SU-DHL-6 (cell line): ENCODE measurements around the gene MOB4.

Source experiments
- H2AFZ ChIP-seq: fragments of 200-600 bp; sonication (generic); 2 replicates; pipeline ENCODE4 v1.6.1; 2014; ENCODE audit warnings: low read depth, mild to moderate bottlenecking, moderate library complexity, mixed read lengths, antibody characterized with exemption, low read length; ENCODE audit not compliant: severe bottlenecking
- H3F3A ChIP-seq: fragments of 200-600 bp; shearing (Covaris generic); 2 replicates; pipeline ENCODE4 v1.6.0; 2016; ENCODE audit warnings: antibody characterized with exemption, mild to moderate bottlenecking; ENCODE audit not compliant: insufficient read depth
- H3K27ac ChIP-seq: fragments of 200-600 bp; sonication (generic); 2 replicates; pipeline ENCODE4 v1.5.1; 2016; ENCODE audit warnings: low read depth, mild to moderate bottlenecking, low read length, moderate library complexity, mixed read lengths
- H3K27me3 ChIP-seq: fragments of 200-600 bp; sonication (generic), shearing (Covaris generic); 2 replicates; pipeline ENCODE4 v1.6.0; 2014; ENCODE audit warnings: mild to moderate bottlenecking, low read length
- H3K36me3 ChIP-seq: fragments of 200-600 bp; sonication (generic); 2 replicates; pipeline ENCODE4 v1.6.1; 2014; ENCODE audit warnings: mild to moderate bottlenecking, low read length, mixed read lengths
- H3K4me2 ChIP-seq: fragments of 300-600, 200-600 bp; shearing (Covaris generic), sonication (generic); 2 replicates; pipeline ENCODE4 v1.6.0; 2014; ENCODE audit warnings: low read length, low read depth, mild to moderate bottlenecking; ENCODE audit not compliant: poor library complexity, severe bottlenecking
- H3K4me3 ChIP-seq: fragments of 200-600 bp; sonication (generic); 2 replicates; pipeline ENCODE4 v1.5.1; 2014; ENCODE audit warnings: antibody characterized with exemption, low read length, mild to moderate bottlenecking, mixed read lengths; ENCODE audit not compliant: insufficient read depth, poor library complexity, severe bottlenecking
- H3K79me2 ChIP-seq: fragments of 200-600 bp; sonication (generic); 2 replicates; pipeline ENCODE4 v1.6.1; 2014; ENCODE audit warnings: mild to moderate bottlenecking, low read length, moderate library complexity; ENCODE audit not compliant: insufficient read depth
- H3K9ac ChIP-seq: fragments of 200-600 bp; sonication (generic); 2 replicates; pipeline ENCODE4 v1.7.0; 2014; ENCODE audit warnings: mild to moderate bottlenecking, low read length
- H3K9me2 ChIP-seq: fragments of 200-600 bp; sonication (generic); replicated peaks from 2 replicates; pipeline ENCODE4 v1.6.1; 2014; ENCODE audit warnings: low read length; ENCODE audit not compliant: insufficient read depth
- H3K9me3 ChIP-seq: fragments of 200-600 bp; sonication (generic); 2 replicates; pipeline ENCODE4 v1.6.1; 2014; ENCODE audit warnings: low read length, mixed read lengths; ENCODE audit not compliant: insufficient read depth
- H4K20me1 ChIP-seq: fragments of 200-600 bp; sonication (generic); 2 replicates; pipeline ENCODE4 v1.6.1; 2014; ENCODE audit warnings: low read depth, mild to moderate bottlenecking, antibody characterized with exemption, low read length, moderate library complexity, mixed read lengths
- CTCF ChIP-seq: fragments of 200-600 bp; sonication (generic); IDR thresholded peaks from one replicate; pipeline ENCODE4 v1.5.1; 2017; ENCODE audit warnings: antibody characterized with exemption, mild to moderate bottlenecking, low read length, moderate library complexity; ENCODE audit not compliant: insufficient read depth, poor library complexity, severe bottlenecking
- EZH2phosphoT487 ChIP-seq: fragments of 200-600 bp; sonication (generic), shearing (Covaris generic); conservative IDR thresholded peaks from 2 replicates; pipeline ENCODE4 v1.6.1; 2018; ENCODE audit warnings: mild to moderate bottlenecking, antibody characterized with exemption, low read length, moderate library complexity, mixed read lengths

MOB4 gene

DNA sequence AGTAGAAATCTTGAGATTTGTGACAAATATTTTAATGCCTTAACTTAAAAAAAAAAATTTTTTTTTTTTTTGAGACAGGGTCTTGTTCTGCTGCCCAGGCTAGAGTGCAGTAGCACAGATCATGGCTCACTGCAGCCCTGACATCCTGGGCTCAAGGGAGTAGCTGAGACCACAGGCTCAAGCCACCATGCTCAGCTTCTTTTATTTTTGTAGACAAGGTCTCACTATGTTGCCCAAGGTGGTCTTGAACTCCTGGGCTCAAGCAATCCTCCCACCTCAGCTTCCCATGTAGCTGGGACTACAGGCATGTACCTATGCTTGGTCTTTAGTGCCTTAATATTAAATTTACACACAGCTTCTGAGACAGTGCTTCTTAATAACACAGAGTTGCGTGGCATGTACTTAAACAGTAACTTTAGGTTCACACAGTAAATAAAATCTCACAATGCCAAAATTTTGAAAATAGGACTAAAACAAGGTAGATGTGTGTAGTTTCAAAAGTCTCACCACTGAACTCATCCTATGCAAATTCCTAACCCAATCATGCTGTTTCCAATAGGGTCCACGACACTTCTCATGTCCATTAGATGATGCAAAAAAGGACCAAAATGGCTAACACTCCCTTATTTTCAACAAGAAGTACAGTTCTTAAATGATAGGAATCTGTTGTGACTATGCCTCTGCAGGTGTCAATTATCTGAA, 20.3 kb upstream of the MOB4 start:
- Histone ChIP-seq H3K4me2 (peak overlapping the region; percentile 83), H3K9me2 (no peaks in the 10 kb centered on the region), H2AFZ (no peak overlapping the region), H4K20me1 (peaks cover 48% of the 10 kb centered on the region), H3K9me3 (no peaks in the 10 kb centered on the region), H3K9ac (no peak overlapping the region), H3K27me3 (no peaks in the 10 kb centered on the region), H3K4me3 (no peak overlapping the region), H3K27ac (no peak overlapping the region), H3F3A (peaks cover 49% of the 10 kb centered on the region), H3K79me2 (peaks cover 79% of the 10 kb centered on the region), H3K36me3 (peaks cover 74% of the 10 kb centered on the region)
- TF ChIP-seq CTCF (no peak), EZH2phosphoT487 (no peak)

DNA sequence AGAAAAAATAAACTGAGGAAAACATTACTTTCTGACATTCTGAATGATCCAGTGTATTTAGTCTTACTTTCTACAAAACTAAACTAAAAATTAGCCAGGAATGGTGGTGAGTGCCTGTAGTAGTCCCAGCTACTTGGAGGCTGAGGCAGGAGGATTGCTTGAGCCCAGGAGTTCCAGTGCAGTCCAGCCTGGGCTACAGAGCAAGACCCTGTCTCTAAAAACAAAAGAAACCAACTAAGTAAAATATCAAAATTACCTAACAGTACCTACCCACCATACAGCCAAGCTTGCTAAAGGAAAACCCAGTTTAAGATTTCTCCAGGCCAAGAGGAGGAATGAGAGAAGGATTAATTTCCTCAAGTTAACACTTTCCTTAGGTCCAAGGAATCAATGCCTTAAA, 19.2 kb upstream of the MOB4 start:
- Histone ChIP-seq H3K27ac (no peak overlapping the region), H3K4me2 (peak overlapping the region; percentile 83), H3K9me2 (no peaks in the 10 kb centered on the region), H3K9ac (no peak overlapping the region), H3K9me3 (no peaks in the 10 kb centered on the region), H4K20me1 (peaks cover 43% of the 10 kb centered on the region), H3K79me2 (peaks cover 87% of the 10 kb centered on the region), H3K4me3 (peak overlapping the region; percentile 4), H3F3A (peaks cover 45% of the 10 kb centered on the region), H3K36me3 (peaks cover 65% of the 10 kb centered on the region), H2AFZ (no peak overlapping the region), H3K27me3 (no peaks in the 10 kb centered on the region)
- TF ChIP-seq CTCF (no peak), EZH2phosphoT487 (no peak)

GRCh38 chr2:197497326-197497725, 18.5 kb upstream of the MOB4 start:
- Histone ChIP-seq H3K9ac (peak overlapping the region; percentile 99), H3K4me3 (peak overlapping the region; percentile 91), H3K27me3 (no peaks in the 10 kb centered on the region), H3K4me2 (peak overlapping the region; percentile 83), H3K36me3 (peaks cover 61% of the 10 kb centered on the region), H3K9me3 (no peaks in the 10 kb centered on the region), H3F3A (peaks cover 49% of the 10 kb centered on the region), H3K9me2 (no peaks in the 10 kb centered on the region), H3K79me2 (peaks cover 87% of the 10 kb centered on the region), H2AFZ (no peak overlapping the region), H4K20me1 (peaks cover 42% of the 10 kb centered on the region), H3K27ac (peak overlapping the region; percentile 92; the same call in 1 of the 2 replicates)
- TF ChIP-seq CTCF = no peak
- TF ChIP-seq EZH2phosphoT487 = no peak
